ENCODE measurements around the gene CIT. TPM values are rescaled to one million over a fixed set of nuclear protein-coding genes. Genes with fewer than 3 reads are reported as not detected.
A peak's percentile ranks its signal among the peaks of the same experiment; 100 is the strongest.
"Not testable (repeated sequence)": the region's sequence is repeated elsewhere in the genome, so short reads cannot be mapped to it uniquely, and the experiment has no call there.

The CIT gene
- total RNA-seq, 1 experiment from 2014 or later = 20.9 TPM

- no peak for DNase-seq (ENCODE audit: low read depth)
- in situ Hi-C loops (cut with HindIII; ENCODE audit: low pct_unique_long_range_greater_than_20kb, low sequenced_read_pairs) = no loop called here
Observed at GRCh38 chr12:119674560-119674959, 202.6 kb downstream of the CIT start.

DNA sequence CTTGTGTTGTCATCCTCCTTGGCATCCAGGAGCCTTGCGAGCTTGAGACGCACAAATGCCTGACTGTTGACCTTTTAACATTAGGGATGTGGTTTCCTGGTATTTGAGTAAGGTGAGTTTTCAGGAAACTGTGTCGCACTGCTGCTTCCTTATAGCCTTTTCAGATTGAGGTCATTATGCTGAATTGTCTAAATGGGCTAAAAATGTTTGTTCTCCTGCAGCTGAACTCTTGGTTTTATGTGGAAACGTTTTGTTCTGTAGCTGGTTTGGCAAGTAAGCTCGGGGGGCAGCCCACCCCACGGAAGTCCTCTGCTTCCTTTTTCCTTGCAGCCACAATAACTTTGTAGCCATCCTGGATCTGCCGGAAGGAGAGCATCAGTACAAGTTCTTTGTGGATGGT is 203.5 kb downstream of the CIT start:
- peak; percentile 62 for DNase-seq (ENCODE audit: low read depth)
- in situ Hi-C loops (cut with HindIII; ENCODE audit: low pct_unique_long_range_greater_than_20kb, low sequenced_read_pairs) = no loop called here

DNA sequence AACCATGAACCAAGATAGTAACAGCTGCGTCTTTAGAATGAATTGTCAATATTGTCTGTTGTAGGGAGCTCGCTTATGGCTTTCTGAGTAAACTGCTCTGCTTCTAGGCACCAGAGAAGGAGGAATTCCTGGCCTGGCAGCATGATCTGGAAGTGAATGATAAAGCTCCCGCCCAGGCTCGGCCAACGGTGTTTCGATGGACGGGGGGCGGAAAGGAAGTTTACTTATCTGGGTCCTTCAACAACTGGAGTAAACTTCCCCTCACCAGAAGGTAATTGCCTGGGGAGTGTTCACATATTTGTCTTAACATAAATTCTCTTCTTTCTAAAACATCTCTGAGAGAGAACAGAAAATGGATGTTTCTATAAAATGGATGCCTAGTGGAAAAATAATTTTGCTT is 204.9 kb downstream of the CIT start:
- in situ Hi-C loops (cut with HindIII; ENCODE audit: low pct_unique_long_range_greater_than_20kb, low sequenced_read_pairs) = no loop called here
- DNase-seq (ENCODE audit: low read depth) = no peak

GRCh38 chr12:119671070-119671469 is 206.1 kb downstream of the CIT start:
- in situ Hi-C loops (cut with HindIII; ENCODE audit: low pct_unique_long_range_greater_than_20kb, low sequenced_read_pairs) = no loop called here

DNA sequence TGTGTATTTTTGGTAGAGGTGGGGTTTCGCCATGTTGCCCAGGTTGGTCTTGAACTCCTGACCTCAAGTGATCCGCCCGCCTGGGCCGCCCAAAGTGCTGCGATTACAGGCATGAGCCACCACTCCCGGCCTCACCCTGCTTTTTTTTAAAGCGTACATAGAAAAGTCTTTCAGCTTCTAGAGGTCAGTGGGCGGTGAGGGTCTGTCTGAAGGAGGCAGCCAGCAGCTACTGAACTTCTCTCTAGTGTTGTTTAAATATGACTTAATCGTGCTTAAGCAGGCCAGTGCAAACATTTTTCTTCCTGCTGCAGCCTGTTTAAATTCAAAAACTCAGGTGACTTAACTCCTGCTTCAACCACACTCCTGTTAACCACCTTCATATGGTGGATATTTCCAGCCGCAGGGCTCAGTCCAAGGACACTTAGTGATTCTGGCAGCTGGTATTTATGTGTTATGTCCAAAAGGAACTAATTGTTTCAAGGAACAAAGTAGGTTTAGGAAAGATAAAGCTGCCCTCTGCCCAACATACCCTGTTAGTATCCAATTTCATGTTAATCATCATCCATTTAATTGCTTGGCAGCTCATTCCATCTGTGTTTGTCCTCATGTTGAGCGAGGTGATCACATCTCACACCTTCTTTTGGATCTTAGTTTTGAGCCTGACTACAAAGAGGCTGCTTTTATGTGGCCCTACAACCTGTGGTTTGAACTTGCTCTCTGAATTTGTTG is 207.2 kb downstream of the CIT start:
- in situ Hi-C loops (cut with HindIII; ENCODE audit: low pct_unique_long_range_greater_than_20kb, low sequenced_read_pairs) = no loop called here
- peak; percentile 94 for DNase-seq (ENCODE audit: low read depth)

More at GRCh38 chr12:119671070-119671469, 206.1 kb downstream of the CIT start:
- DNase-seq (ENCODE audit: low read depth) = no peak

- in situ Hi-C loops (cut with HindIII; ENCODE audit: low pct_unique_long_range_greater_than_20kb, low sequenced_read_pairs) = no loop called here
- DNase-seq (ENCODE audit: low read depth) = no peak
Observed at GRCh38 chr12:119668324-119668841, 208.7 kb downstream of the CIT start.

DNA sequence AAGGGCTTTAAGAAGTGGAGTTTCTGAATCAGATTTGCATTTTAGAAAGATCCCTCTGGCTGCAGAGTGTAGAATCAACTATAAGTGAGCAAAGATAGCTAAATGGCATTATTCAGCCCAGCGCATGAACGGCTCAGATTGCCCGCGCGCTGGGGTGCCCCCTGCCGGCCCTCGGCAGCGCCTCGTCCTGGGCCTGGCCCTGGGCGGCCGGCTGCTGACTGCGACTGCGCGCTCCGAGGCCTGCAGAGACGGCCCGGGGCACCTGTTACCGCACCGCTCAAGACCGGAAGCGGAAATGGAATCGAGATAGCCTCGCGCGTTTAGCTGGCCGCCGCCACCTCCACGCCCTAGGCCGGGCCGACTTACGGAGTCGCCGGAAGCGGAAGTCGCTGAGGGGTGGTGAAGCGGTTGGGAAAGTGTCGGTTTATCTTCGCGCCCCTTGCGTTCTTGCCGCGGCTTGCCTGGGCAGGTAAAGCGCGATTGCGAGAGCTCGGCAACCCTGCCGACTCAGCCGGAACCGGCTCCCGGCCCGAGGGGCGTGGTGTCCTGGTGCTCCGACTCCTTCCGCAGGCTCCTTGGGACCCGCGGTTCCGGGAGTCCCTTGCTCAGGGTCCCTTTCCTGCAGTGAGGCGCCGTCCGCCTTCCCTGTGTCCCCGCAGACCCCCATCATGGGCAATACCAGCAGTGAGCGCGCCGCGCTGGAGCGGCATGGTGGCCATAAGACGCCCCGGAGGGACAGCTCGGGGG is 209.4 kb downstream of the CIT start, which contains the start of gene PRKAB1:
TSS of gene PRKAB1 (plus strand) at position 557 of the 747 bp plus-strand sequence. CDS start at position 669, 112 bp downstream.
- in situ Hi-C loops (cut with HindIII; ENCODE audit: low pct_unique_long_range_greater_than_20kb, low sequenced_read_pairs) = no loop called here

DNA sequence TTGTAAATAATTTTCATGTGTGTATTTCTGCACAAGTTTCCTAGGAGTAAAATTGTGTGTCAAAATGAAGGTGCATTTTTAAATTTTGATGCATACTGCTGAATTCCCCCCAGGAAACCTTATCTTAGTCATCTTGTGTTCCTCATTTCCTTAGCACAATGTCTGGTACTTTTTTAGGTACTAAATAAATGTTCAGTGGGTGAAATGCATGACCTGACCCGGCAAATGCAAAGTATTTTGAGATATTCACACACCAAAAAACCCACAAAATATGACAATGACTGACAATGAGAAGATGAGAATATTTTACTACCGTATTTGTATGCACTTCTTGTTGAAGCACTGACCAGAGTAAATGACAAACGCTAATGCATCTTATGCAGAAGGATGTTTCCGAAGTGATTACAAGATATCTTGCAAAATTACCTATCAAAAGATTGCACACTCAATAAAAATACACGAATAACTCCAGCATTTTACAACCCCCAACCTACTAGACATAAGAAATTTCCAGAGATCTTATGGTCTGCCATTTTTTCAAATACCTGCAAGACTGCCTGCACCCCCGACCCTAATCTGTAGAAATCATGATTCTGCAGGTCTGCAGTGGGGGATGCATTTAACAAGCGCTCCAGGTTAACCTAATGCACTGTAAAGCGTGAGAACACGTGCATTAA is 210.1 kb downstream of the CIT start:
- in situ Hi-C loops (cut with HindIII; ENCODE audit: low pct_unique_long_range_greater_than_20kb, low sequenced_read_pairs) = no loop called here
- DNase-seq (ENCODE audit: low read depth) = no peak

More for the DNA sequence above, 209.4 kb downstream of the CIT start, which contains the start of gene PRKAB1:
- DNase-seq (ENCODE audit: low read depth) = peak; percentile 97

DNA sequence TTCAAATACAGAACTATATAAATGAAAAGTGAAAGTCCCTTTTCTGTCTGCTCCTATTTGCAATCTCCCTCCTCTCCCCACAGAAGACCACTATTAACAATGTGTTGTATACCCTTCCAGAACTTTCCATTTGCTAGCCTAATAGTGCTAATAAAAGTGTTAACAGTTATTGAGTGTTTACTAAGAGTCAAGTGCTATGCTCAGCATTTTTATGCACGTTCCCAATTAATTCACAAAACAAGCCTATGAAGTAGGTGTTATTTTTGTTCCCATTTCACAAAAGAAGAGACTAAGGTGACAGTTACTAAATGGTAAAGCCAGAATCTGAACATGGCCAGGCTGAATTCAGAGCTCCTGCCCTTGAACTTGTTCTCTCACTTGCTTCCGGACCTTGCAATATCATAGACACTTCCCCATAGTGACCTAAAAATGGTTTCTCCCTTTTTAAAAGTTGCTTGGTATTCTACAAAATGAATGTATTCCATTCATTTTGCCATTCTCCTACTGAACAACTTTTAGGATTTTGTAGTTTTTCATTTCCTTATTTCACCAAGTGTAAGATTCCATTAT is 210.8 kb downstream of the CIT start:
- in situ Hi-C loops (cut with HindIII; ENCODE audit: low pct_unique_long_range_greater_than_20kb, low sequenced_read_pairs) = no loop called here

DNA sequence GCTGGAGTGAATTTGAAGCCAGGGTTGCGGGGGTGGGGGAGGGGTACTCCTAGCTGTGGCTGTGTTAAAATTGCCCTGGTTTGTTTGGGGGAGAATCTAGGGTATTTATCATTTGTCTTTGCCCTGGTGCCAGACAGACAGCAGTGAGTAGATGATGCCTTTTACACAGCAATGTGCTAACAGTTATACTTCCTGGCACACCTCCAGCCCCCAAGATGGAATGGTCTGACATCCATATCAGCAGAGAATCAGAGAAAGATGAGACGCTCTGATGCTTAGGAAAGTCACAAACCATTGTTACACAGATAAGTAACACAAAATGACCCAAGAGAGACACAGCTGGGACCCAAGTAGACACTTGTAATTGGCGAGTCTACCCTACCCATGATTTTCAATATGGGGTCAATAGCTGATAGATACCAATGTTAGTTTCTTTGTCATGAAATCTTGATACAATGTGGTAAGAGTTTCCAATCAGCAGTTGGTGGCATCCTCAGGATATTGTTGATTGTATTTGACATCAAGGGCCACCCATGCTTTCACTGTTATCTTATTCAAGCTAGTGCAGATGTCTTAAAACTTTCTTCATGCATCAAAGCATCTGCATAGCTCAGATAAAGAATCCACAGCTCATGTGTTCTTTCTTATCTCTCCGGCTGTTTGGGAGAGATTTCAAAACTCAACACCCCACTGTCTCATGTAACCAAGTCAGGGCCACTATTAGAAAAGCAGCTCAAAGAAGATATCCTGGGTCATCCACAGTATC is 211.8 kb downstream of the CIT start:
- in situ Hi-C loops (cut with HindIII; ENCODE audit: low pct_unique_long_range_greater_than_20kb, low sequenced_read_pairs) = no loop called here
- DNase-seq (ENCODE audit: low read depth) = no peak

More for the DNA sequence above, 210.8 kb downstream of the CIT start:
- DNase-seq (ENCODE audit: low read depth) = no peak

GRCh38 chr12:119664642-119665041 is 212.5 kb downstream of the CIT start:
- no peak for DNase-seq (ENCODE audit: low read depth)
- in situ Hi-C loops (cut with HindIII; ENCODE audit: low pct_unique_long_range_greater_than_20kb, low sequenced_read_pairs) = no loop called here

DNA sequence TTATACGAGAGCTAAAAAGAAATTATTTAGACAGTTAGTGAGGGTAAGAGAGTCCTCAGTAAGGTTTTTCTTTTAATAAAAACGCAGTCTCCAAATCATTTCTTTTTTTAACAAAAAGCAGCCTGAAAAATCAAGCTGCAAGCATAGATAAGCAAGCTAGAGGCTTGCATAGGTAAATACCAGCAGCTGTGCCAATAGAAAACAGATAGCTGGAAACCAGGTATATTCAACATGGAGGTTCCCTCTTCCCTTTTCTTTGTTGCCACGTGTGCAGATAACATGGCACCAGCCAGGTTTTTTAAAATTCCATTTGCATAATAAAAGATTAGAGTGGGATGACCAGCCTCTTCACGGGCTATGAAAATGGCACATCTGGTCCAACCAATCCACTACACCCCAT is 215.2 kb downstream of the CIT start:
- no peak for DNase-seq (ENCODE audit: low read depth)
- in situ Hi-C loops (cut with HindIII; ENCODE audit: low pct_unique_long_range_greater_than_20kb, low sequenced_read_pairs) = no loop called here

- no peak for DNase-seq (ENCODE audit: low read depth)
- in situ Hi-C loops (cut with HindIII; ENCODE audit: low pct_unique_long_range_greater_than_20kb, low sequenced_read_pairs) = no loop called here
Observed at GRCh38 chr12:119660076-119660475, 217.0 kb downstream of the CIT start.

GRCh38 chr12:119659289-119659897 is 217.7 kb downstream of the CIT start:
- in situ Hi-C loops (cut with HindIII; ENCODE audit: low pct_unique_long_range_greater_than_20kb, low sequenced_read_pairs) = no loop called here
- no peak for DNase-seq (ENCODE audit: low read depth)

- DNase-seq (ENCODE audit: low read depth); in situ Hi-C loops (cut with HindIII; ENCODE audit: low pct_unique_long_range_greater_than_20kb, low sequenced_read_pairs): not testable (repeated sequence)
Observed at GRCh38 chr12:119658166-119658565, 219.0 kb downstream of the CIT start.

DNA sequence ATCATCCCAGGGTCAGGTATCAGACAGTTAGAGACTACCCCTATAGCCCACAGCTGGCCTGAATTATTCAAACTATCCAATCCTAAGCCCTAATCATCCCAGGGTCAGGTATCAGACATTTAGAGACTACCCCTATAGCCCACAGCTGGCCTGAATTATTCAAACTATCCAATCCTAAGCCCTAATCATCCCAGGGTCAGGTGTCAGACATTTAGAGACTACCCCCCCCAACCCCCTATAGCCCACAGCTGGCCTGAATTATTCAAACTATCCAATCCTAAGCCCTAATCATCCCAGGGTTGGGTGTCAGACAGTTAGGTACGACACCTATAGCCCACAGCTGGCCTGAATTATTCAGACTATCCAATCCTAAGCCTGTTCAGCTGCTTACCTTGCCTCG is 220.1 kb downstream of the CIT start:
- DNase-seq (ENCODE audit: low read depth); in situ Hi-C loops (cut with HindIII; ENCODE audit: low pct_unique_long_range_greater_than_20kb, low sequenced_read_pairs): not testable (repeated sequence)

GRCh38 chr12:119652665-119653064 is 224.5 kb downstream of the CIT start:
- in situ Hi-C loops (cut with HindIII; ENCODE audit: low pct_unique_long_range_greater_than_20kb, low sequenced_read_pairs) = no loop called here
- DNase-seq (ENCODE audit: low read depth) = no peak
